Measurements from ENCODE around the gene PSMA6. TPM values are rescaled to one million over a fixed set of nuclear protein-coding genes. Genes with fewer than 3 reads are reported as not detected.

Gene PSMA6
- polyA plus RNA-seq, 2 of the 4 experiments (the other 2 are of a cell fraction) = 369 to 395 TPM

DNA sequence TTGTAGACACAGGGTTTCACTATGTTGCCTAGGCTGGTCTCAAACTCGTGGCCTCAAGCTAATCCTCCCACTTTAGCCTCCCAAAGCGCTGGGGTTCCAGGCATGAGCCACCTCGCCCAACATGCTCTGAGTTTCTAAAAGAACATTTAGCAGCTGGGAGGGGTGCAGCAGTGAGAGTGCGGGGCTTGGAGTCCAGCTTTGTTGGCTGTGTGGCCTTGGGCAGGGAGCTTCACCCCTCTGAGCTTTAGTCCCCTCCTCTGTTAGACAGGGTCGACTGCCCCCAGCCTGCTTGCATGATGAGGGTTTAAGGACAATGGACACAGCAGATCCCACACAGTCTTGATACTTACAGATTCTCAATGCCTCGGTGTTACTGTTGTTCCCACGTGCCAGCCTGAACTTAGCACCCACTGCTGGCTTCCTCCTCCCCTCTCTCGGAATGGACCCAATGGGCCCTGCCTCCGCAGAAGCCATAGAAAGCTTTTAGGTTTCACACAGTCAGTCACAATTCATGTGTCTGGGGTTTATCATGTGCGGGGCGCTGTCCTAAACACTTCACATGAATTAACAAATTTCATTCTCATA, 54.6 kb downstream of the PSMA6 start:
- CTCF ChIA-PET = interaction anchor here (1.0 to 1.6 kb wide), 2 partner anchors 14 to 18 kb away, joined by 3 read pairs; no protein-coding TSS in a partner anchor
- H3K27ac ChIP-seq = peak overlapping the region; percentile 24 to 54; a peak in 4 of 6 replicates
- H3K9me3 ChIP-seq = no peaks in the 10 kb centered on the region
- peaks cover 22% of the 10 kb centered on the region for H3K4me1 ChIP-seq
- POLR2A ChIA-PET = no interaction called here
- H3K4me3 ChIP-seq = no peak overlapping the region
- no peak for FAIRE-seq
- 75% methylated on average over 11 of the region's 11 CpGs for WGBS (ENCODE audit: missing lambda C conversion rate)
- ATAC-seq = peak in 1 of 2 experiments; percentile 7; a peak in 1 of 6 replicates
- no peak overlapping the region for H3K4me2 ChIP-seq
- DNase-seq (ENCODE audit: low read depth in 1 of 2, low spot score in 1 of 2) = no peak
- no peak for TF ChIP-seq JUN (IDR thresholded peaks at IDR 0.05)

DNA sequence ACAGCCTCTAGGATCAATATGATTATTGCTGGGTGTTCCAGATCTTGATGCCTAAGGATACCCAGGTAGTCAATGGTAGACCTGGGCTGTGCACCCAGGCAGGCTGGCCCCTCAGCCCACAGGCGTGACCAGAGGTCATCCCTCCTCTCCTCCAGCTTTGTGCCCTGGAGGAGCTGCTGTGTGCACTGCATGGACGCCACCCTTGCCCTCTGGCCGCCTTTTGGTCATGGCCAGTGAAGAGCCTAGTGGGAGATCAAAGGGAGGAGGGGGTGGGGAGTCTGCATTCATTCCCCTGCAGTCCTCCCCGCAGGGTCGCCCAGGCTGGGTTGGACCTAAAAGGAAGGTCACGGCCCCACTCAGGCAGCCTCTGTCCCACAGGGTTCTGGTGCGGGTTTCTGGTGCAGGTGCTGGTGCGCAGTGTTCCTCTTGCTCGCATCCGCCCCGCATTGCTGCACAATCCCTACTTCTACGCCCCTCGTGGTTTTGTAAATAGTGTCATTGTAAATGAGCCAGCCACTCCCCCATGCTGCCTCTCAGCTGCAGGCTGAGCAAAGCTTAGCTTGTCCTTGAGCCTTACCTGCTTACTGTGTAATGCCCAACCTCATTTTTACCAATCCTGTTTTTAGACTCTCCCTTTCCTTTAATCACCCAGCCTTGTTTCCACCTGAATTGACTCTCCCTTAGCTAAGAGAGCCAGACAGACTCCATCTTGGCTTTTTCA, 55.3 kb downstream of the PSMA6 start:
- TF ChIP-seq POLR2A (IDR thresholded peaks at IDR 0.05; ENCODE audit: low read length) = no peak
- TF ChIP-seq HEYL (CRISPR knock-in tag; IDR thresholded peaks at IDR 0.05) = no peak
- TF ChIP-seq RARB (CRISPR knock-in tag; IDR thresholded peaks at IDR 0.05) = no peak
- TF ChIP-seq, protein P1, sequence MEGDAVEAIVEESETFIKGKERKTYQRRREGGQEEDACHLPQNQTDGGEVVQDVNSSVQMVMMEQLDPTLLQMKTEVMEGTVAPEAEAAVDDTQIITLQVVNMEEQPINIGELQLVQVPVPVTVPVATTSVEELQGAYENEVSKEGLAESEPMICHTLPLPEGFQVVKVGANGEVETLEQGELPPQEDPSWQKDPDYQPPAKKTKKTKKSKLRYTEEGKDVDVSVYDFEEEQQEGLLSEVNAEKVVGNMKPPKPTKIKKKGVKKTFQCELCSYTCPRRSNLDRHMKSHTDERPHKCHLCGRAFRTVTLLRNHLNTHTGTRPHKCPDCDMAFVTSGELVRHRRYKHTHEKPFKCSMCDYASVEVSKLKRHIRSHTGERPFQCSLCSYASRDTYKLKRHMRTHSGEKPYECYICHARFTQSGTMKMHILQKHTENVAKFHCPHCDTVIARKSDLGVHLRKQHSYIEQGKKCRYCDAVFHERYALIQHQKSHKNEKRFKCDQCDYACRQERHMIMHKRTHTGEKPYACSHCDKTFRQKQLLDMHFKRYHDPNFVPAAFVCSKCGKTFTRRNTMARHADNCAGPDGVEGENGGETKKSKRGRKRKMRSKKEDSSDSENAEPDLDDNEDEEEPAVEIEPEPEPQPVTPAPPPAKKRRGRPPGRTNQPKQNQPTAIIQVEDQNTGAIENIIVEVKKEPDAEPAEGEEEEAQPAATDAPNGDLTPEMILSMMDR (IDR thresholded peaks at IDR 0.05) = no peak
- no peak for TF ChIP-seq ZNF302 (CRISPR knock-in tag; IDR thresholded peaks at IDR 0.05)
- no peak for TF ChIP-seq GATA3 (IDR thresholded peaks at IDR 0.05; ENCODE audit: borderline replicate concordance)
- TF ChIP-seq FOXS1 (CRISPR knock-in tag; IDR thresholded peaks at IDR 0.05) = no peak
- TF ChIP-seq MAZ (IDR thresholded peaks at IDR 0.05; ENCODE audit: borderline replicate concordance, low read depth, low read length) = no peak
- TF ChIP-seq, protein P2, sequence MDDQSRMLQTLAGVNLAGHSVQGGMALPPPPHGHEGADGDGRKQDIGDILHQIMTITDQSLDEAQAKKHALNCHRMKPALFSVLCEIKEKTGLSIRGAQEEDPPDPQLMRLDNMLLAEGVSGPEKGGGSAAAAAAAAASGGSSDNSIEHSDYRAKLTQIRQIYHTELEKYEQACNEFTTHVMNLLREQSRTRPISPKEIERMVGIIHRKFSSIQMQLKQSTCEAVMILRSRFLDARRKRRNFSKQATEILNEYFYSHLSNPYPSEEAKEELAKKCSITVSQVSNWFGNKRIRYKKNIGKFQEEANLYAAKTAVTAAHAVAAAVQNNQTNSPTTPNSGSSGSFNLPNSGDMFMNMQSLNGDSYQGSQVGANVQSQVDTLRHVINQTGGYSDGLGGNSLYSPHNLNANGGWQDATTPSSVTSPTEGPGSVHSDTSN (IDR thresholded peaks at IDR 0.05) = no peak
- no peak for TF ChIP-seq CBX8 (IDR thresholded peaks at IDR 0.05)
- TF ChIP-seq HDAC2 (IDR thresholded peaks at IDR 0.05) = no peak
- no peak for TF ChIP-seq EHMT2 (IDR thresholded peaks at IDR 0.05; ENCODE audit: low read depth)
- TF ChIP-seq CHD2 (IDR thresholded peaks at IDR 0.05; ENCODE audit: low read length, partially characterized antibody) = no peak
- TF ChIP-seq KDM5A (IDR thresholded peaks at IDR 0.05) = no peak
- no peak for TF ChIP-seq NFE2L2 (conservative IDR thresholded peaks at IDR 0.05; ENCODE audit: low read length)
- TF ChIP-seq, protein P3, sequence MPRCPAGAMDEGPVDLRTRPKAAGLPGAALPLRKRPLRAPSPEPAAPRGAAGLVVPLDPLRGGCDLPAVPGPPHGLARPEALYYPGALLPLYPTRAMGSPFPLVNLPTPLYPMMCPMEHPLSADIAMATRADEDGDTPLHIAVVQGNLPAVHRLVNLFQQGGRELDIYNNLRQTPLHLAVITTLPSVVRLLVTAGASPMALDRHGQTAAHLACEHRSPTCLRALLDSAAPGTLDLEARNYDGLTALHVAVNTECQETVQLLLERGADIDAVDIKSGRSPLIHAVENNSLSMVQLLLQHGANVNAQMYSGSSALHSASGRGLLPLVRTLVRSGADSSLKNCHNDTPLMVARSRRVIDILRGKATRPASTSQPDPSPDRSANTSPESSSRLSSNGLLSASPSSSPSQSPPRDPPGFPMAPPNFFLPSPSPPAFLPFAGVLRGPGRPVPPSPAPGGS (IDR thresholded peaks at IDR 0.05) = no peak
- TF ChIP-seq, protein P4, sequence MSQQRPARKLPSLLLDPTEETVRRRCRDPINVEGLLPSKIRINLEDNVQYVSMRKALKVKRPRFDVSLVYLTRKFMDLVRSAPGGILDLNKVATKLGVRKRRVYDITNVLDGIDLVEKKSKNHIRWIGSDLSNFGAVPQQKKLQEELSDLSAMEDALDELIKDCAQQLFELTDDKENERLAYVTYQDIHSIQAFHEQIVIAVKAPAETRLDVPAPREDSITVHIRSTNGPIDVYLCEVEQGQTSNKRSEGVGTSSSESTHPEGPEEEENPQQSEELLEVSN (IDR thresholded peaks at IDR 0.05; ENCODE audit: borderline replicate concordance, low read depth) = no peak
- TF ChIP-seq SMC3 (IDR thresholded peaks at IDR 0.05) = no peak
- no peak for TF ChIP-seq RCOR1 (IDR thresholded peaks at IDR 0.05; ENCODE audit: low read depth, low read length)
- CTCF ChIA-PET = interaction anchor here (1.0 kb wide), 1 partner anchor 15 kb away, joined by 3 read pairs; no protein-coding TSS in a partner anchor

More for the DNA sequence above, 55.3 kb downstream of the PSMA6 start:
- ATAC-seq (peak; percentile 59 to 74; a peak in 5 of 6 replicates), DNase-seq (ENCODE audit: low read depth in 1 of 2, low spot score in 1 of 2) (no peak), FAIRE-seq (no peak)
- POLR2A ChIA-PET = no interaction called here
- H3K4me3 ChIP-seq = no peak overlapping the region
- H3K27ac ChIP-seq = peak overlapping the region in 1 of 2 experiments; percentile 54; a peak in 4 of 6 replicates
- H3K4me2 ChIP-seq = peak overlapping the region; percentile 19; the same call in 1 of the 3 replicates
- H3K4me1 ChIP-seq = peaks cover 15% of the 10 kb centered on the region
- no peaks in the 10 kb centered on the region for H3K9me3 ChIP-seq
- 59% methylated on average over 12 of the region's 13 CpGs for WGBS (ENCODE audit: missing lambda C conversion rate)

Data from A549 (cell line).